Measurements from ENCODE around the gene USH2A.

USH2A gene

GRCh38 chr1:216281757-216282156 is 141.5 kb downstream of the USH2A start:
- no peak for TF ChIP-seq CTCF (IDR thresholded peaks at IDR 0.05)
- Histone ChIP-seq H3K4me3 (no peak overlapping the region), H3K36me3 (no peaks in the 10 kb centered on the region), H3K4me1 (no peaks in the 10 kb centered on the region), H3K27ac (no peak overlapping the region), H3K9me3 (peaks cover 0 to 9% (median 0%) of the 10 kb centered on the region in 3 donors), H3K27me3 (no peaks in the 10 kb centered on the region)
- intact Hi-C loops (cut with DNase I; ENCODE audit: low total_unique reads): no loop called here
- DNase-seq: no peak

GRCh38 chr1:216270086-216270773 is 153.0 kb downstream of the USH2A start:
- Histone ChIP-seq H3K27me3 (no peaks in the 10 kb centered on the region), H3K4me3 (no peak overlapping the region), H3K36me3 (no peaks in the 10 kb centered on the region), H3K27ac (no peak overlapping the region), H3K9me3 (no peaks in the 10 kb centered on the region), H3K4me1 (no peaks in the 10 kb centered on the region)
- intact Hi-C loops (cut with DNase I; ENCODE audit: low total_unique reads): no loop called here
- no peak for TF ChIP-seq CTCF (IDR thresholded peaks at IDR 0.05)
- DNase-seq: no peak

GRCh38 chr1:216261631-216262030 is 161.6 kb downstream of the USH2A start:
- intact Hi-C loops (cut with DNase I; ENCODE audit: low total_unique reads): no loop called here
- Histone ChIP-seq H3K4me1 (no peaks in the 10 kb centered on the region), H3K4me3 (no peak overlapping the region), H3K27ac (no peak overlapping the region), H3K36me3 (no peaks in the 10 kb centered on the region), H3K27me3 (no peaks in the 10 kb centered on the region), H3K9me3 (no peaks in the 10 kb centered on the region)
- no peak for TF ChIP-seq CTCF (IDR thresholded peaks at IDR 0.05)
- DNase-seq: no peak

GRCh38 chr1:216258856-216259255 is 164.4 kb downstream of the USH2A start:
- Histone ChIP-seq H3K27me3 (no peaks in the 10 kb centered on the region), H3K36me3 (no peaks in the 10 kb centered on the region), H3K4me1 (no peaks in the 10 kb centered on the region), H3K4me3 (no peak overlapping the region), H3K27ac (no peak overlapping the region), H3K9me3 (no peaks in the 10 kb centered on the region)
- DNase-seq: no peak
- intact Hi-C loops (cut with DNase I; ENCODE audit: low total_unique reads): no loop called here
- TF ChIP-seq CTCF (IDR thresholded peaks at IDR 0.05): no peak

- no peaks in the 10 kb centered on the region for H3K4me1 ChIP-seq
- no peaks in the 10 kb centered on the region for H3K36me3 ChIP-seq
- H3K27me3 ChIP-seq: no peaks in the 10 kb centered on the region
- H3K4me3 ChIP-seq: no peak overlapping the region
- intact Hi-C loops (cut with DNase I; ENCODE audit: low total_unique reads): no loop called here
- no peaks in the 10 kb centered on the region for H3K9me3 ChIP-seq
- no peak overlapping the region for H3K27ac ChIP-seq
- no peak for TF ChIP-seq CTCF (IDR thresholded peaks at IDR 0.05)
- no peak for DNase-seq
Measured at GRCh38 chr1:216258386-216258785, 164.9 kb downstream of the USH2A start.

- no peaks in the 10 kb centered on the region for H3K27me3 ChIP-seq
- no peaks in the 10 kb centered on the region for H3K9me3 ChIP-seq
- no peak overlapping the region for H3K4me3 ChIP-seq
- H3K27ac ChIP-seq: no peak overlapping the region
- DNase-seq: no peak
- no peak for TF ChIP-seq CTCF (IDR thresholded peaks at IDR 0.05)
- intact Hi-C loops (cut with DNase I; ENCODE audit: low total_unique reads): no loop called here
- no peaks in the 10 kb centered on the region for H3K36me3 ChIP-seq
- H3K4me1 ChIP-seq: no peaks in the 10 kb centered on the region
Measured at GRCh38 chr1:216250861-216251260, 172.4 kb downstream of the USH2A start.
